DOHH2 (cell line): ENCODE results near the gene ARRDC4.

Source experiments
- EZH2phosphoT487 ChIP-seq: fragments of 200-600 bp; sonication (generic); IDR thresholded peaks from 2 replicates; pipeline ENCODE4 v1.6.1; 2017; ENCODE audit warnings: borderline replicate concordance, mild to moderate bottlenecking, antibody characterized with exemption, low read length, moderate library complexity, mixed read lengths
- TF ChIP-seq, protein P1 (sequence below): fragments of 200-600 bp; sonication (generic); IDR thresholded peaks from one replicate; pipeline ENCODE4 v1.5.1; 2014; ENCODE audit warnings: antibody characterized with exemption, mild to moderate bottlenecking, low read depth, low read length; ENCODE audit not compliant: poor library complexity, severe bottlenecking

GRCh38 chr15:98018761-98019351, 58.4 kb downstream of the ARRDC4 start:
- TF ChIP-seq, protein P1, sequence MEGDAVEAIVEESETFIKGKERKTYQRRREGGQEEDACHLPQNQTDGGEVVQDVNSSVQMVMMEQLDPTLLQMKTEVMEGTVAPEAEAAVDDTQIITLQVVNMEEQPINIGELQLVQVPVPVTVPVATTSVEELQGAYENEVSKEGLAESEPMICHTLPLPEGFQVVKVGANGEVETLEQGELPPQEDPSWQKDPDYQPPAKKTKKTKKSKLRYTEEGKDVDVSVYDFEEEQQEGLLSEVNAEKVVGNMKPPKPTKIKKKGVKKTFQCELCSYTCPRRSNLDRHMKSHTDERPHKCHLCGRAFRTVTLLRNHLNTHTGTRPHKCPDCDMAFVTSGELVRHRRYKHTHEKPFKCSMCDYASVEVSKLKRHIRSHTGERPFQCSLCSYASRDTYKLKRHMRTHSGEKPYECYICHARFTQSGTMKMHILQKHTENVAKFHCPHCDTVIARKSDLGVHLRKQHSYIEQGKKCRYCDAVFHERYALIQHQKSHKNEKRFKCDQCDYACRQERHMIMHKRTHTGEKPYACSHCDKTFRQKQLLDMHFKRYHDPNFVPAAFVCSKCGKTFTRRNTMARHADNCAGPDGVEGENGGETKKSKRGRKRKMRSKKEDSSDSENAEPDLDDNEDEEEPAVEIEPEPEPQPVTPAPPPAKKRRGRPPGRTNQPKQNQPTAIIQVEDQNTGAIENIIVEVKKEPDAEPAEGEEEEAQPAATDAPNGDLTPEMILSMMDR: no peak
- no peak for TF ChIP-seq EZH2phosphoT487
